KOPT-K1 (cell line): ENCODE results near the gene RPS6KB2.

Experiments used
- H3K27ac ChIP-seq: fragments of 200-600 bp; sonication (generic); 2 replicates; pipeline ENCODE4 v1.5.1; 2016; ENCODE audit warnings: antibody characterized with exemption, mild to moderate bottlenecking, low read depth, low read length; ENCODE audit not compliant: poor library complexity, severe bottlenecking
- H3K36me3 ChIP-seq: fragments of 200-600 bp; sonication (generic); 2 replicates; pipeline ENCODE4 v1.5.1; 2017; ENCODE audit warnings: antibody characterized with exemption, mild to moderate bottlenecking, low read length, moderate library complexity; ENCODE audit not compliant: insufficient read depth
- H3K9me3 ChIP-seq: fragments of 200-600 bp; sonication (generic); 2 replicates; pipeline ENCODE4 v1.5.1; 2017; ENCODE audit warnings: antibody characterized with exemption, low read length, mild to moderate bottlenecking; ENCODE audit not compliant: insufficient read depth, poor library complexity, severe bottlenecking

RPS6KB2 gene

DNA sequence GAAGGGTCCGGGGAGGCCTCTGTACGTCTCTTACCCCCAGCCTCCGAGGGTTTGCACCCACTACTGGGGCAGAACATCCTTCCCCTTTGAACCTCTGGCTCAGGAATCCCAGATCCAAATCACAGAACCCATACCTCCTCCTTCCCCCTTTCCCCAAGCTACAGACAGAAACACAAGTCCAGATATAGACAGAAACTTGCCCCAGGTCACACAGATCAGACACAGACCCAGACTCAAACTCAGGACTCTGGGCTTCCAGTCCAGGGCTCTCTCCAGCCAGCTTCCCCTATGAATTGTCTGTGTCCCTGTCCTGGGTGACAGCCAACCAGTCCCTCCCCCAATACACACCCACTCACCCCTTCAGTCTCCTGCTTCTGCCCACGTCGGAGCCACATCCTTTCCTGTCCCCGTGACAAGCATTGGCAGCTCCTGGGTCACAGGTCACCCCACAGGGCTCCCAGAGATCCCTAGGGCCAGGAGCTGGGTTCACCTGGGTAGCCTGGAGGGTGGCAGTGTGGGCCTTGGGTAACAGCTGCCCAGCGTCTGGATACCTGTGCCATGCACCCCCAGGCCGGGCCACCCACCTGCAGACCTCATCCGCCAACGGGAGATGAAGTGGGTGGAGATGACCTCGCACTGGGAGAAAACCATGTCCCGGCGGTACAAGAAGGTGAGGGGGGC is 23.6 kb upstream of the RPS6KB2 start:
- Histone ChIP-seq H3K27ac (peak overlapping the region; percentile 96), H3K36me3 (peaks cover 48% of the 10 kb centered on the region), H3K9me3 (no peaks in the 10 kb centered on the region)

DNA sequence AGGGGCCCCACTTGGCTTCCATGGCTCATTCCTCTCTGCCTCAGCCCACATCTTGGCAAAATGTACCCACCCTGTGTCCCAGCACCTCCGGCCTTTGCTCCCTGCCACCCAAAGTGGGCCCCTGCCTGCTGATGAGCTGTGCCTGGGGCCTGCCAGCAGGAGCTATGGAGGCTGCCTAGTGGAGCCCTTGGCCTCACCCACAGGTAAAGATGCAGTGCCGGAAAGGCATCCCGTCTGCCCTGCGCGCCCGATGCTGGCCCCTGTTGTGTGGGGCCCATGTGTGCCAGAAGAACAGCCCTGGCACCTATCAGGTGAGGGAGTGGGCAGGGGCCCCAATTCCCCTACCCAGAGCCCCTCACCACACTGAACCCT is 23.1 kb upstream of the RPS6KB2 start:
- peaks cover 49% of the 10 kb centered on the region for H3K36me3 ChIP-seq
- peak overlapping the region; percentile 96 for H3K27ac ChIP-seq
- no peaks in the 10 kb centered on the region for H3K9me3 ChIP-seq

- Histone ChIP-seq H3K36me3 (peaks cover 48% of the 10 kb centered on the region), H3K9me3 (no peaks in the 10 kb centered on the region), H3K27ac (peak overlapping the region; percentile 96)
Measured at GRCh38 chr11:67405688-67406339, 22.5 kb upstream of the RPS6KB2 start.

DNA sequence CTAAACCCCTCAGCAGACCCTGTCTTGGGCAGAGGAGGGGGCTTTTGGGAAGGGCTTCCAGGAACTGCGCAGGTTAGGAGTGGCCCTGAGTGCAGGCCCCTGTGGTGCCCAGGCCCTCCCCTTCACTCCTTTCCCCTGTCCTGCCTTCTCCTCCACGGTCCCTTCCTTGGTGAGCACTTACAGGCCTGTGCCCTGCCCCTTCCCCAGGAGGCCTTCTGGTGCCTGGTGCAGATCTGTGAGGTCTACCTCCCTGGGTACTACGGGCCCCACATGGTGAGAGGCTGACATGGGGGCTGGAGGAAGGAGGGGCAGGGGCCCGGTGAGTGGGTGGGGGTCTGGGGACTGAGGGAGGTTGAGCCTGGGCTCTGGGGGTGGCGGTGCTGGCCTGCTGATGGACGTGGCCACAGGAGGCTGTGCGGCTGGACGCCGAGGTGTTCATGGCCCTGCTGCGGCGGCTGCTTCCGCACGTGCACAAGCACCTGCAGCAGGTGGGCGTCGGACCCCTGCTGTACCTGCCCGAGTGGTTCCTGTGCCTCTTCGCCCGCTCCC is 21.8 kb upstream of the RPS6KB2 start:
- Histone ChIP-seq H3K9me3 (no peaks in the 10 kb centered on the region), H3K36me3 (peaks cover 44% of the 10 kb centered on the region), H3K27ac (peak overlapping the region; percentile 96)

GRCh38 chr11:67406969-67407687 is 21.2 kb upstream of the RPS6KB2 start:
- Histone ChIP-seq H3K36me3 (peaks cover 44% of the 10 kb centered on the region), H3K9me3 (no peaks in the 10 kb centered on the region), H3K27ac (peak overlapping the region; percentile 96)

DNA sequence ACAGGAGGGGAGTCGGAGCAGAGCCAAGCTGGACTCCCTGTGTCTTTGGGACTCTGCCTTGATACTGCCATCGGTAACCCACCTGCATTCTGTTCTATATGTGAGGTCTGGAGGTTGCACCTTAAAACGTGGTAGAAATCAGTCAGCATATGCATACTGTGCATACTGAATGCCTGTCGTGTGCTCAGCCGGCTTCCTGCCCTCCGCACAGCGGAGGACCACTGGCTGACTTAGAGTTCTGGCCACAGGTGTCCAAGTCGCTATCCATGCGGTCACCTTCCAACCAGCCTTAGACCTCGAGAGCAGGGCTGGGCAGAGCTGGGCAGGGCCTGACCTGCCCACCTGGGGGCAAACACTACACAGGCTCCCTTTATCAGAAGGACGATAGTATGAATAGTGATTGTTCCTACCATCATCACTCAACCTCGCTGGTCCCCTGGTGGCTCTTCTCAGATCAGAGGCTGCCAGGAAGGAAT is 20.6 kb upstream of the RPS6KB2 start:
- H3K9me3 ChIP-seq = no peaks in the 10 kb centered on the region
- H3K36me3 ChIP-seq = peaks cover 44% of the 10 kb centered on the region
- H3K27ac ChIP-seq = peak overlapping the region; percentile 96

GRCh38 chr11:67408437-67409200 is 19.7 kb upstream of the RPS6KB2 start:
- Histone ChIP-seq H3K36me3 (peaks cover 44% of the 10 kb centered on the region), H3K9me3 (no peaks in the 10 kb centered on the region), H3K27ac (peak overlapping the region; percentile 96)

DNA sequence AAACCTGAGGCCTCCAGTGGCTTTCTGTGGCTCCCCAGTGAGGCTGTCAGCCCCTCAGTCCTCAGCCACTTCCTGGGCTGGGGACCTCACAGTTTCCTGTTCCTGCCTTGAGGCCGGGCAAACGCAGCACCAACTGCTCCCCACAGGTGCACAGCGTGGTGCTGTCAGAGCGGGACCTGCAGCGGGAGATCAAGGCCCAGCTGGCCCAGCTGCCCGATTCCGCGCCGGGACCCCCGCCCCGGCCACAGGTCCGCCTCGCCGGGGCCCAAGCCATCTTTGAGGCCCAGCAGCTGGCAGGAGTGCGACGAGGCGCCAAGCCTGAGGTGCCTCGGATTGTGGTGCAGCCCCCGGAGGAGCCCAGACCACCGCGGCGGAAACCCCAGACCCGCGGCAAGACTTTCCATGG is 19.0 kb upstream of the RPS6KB2 start:
- Histone ChIP-seq H3K9me3 (no peaks in the 10 kb centered on the region), H3K36me3 (peaks cover 44% of the 10 kb centered on the region), H3K27ac (peak overlapping the region; percentile 96)

GRCh38 chr11:67409781-67410368 is 18.4 kb upstream of the RPS6KB2 start:
- H3K27ac ChIP-seq = peak overlapping the region; percentile 96
- H3K36me3 ChIP-seq = peaks cover 44% of the 10 kb centered on the region

GRCh38 chr11:67410369-67410831 is 17.9 kb upstream of the RPS6KB2 start:
- peaks cover 39% of the 10 kb centered on the region for H3K36me3 ChIP-seq
- no peaks in the 10 kb centered on the region for H3K9me3 ChIP-seq
- H3K27ac ChIP-seq = peak overlapping the region; percentile 96

More at GRCh38 chr11:67409781-67410368, 18.4 kb upstream of the RPS6KB2 start:
- H3K9me3 ChIP-seq = no peaks in the 10 kb centered on the region

DNA sequence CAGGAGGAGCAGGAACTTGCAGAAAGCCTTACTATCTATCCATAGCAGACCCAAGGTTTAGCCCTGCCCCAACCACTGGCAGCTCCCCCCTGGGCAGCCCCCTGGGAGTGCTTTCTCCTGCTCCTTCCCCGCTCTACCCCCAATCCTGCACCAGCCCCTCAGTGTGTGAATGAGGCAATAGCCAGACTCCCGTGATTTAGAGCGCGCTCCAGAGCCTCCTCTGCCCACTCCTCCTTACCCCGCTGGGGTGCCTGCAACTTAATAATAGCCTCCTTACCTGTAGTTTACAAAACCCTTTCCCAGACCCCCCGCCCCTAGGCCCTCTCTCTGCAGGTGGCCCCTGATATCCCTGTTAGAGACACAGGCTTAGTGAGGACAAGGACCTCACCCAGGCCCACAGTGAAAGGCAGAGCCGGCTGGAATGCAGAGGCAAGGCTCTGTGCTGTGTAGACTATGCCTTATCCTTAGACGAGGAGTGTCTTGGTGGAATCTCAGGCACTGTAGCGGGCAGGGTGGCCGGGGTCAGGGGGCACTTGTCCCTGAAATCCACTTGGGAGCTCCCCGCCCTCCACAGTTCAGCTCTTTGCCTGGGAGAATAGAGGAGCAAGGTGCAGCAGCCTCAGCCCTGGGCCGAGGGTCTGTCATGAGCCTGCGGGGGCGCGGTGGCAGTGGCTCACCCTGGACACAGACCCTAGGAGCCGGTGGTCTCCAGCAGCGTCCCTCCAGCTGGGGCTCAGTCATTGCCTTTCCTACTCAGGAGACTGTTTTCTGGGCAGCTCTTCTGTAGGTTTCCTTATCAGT is 17.1 kb upstream of the RPS6KB2 start:
- Histone ChIP-seq H3K9me3 (no peaks in the 10 kb centered on the region), H3K36me3 (peaks cover 31% of the 10 kb centered on the region), H3K27ac (peak overlapping the region; percentile 96)

DNA sequence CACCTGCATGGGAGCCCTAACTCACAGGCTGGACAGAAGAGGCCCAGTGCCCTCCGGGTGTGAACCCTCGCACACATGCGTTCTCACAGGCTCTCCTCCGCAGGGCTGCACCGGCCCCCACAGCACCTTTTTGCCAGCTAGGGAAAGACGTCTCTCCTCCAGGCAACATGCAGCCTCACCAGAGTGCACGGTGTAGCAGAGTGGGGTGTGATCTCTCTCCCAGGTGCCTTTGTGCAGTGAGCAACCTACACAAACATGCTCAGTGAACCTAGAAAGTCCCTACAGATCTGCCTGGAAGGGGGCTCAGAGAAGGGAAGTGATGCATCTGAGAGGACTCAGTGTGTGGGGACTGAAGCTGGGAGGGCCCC is 16.5 kb upstream of the RPS6KB2 start:
- peak overlapping the region; percentile 96 for H3K27ac ChIP-seq
- H3K9me3 ChIP-seq = no peaks in the 10 kb centered on the region
- peaks cover 25% of the 10 kb centered on the region for H3K36me3 ChIP-seq

DNA sequence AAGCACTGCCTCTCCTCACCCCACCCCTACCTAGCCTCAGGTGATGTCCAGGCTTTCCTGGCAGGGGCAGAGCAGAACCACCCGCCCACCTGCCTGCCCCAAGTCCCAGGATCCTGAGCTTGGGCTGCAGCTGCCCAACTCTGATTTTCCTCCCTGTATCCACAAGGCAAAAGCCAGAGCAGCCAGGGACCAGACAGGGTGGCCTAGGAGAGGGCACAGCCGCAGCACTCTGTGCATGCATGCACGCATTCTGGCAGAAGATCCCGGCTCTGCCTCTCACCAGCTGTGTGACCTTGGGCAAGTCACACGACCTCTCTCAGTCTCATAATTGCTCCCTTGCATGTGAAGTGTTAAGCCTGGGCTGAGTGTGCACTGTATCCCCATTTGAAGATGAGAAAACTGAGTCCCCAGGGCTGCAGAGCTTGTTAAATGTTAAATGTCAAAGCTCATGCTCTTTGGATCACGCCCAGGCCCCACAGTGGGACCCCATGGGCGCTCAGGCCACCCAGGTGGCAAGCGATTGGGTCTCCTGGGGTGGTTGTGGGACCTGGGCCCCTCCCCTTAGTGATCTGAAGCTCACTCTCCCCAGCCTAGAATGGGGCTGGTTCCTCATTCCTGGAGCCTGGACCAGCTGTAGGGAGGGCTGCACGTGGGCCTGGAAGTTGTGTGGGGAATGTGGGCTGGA is 15.7 kb upstream of the RPS6KB2 start:
- H3K9me3 ChIP-seq = no peaks in the 10 kb centered on the region
- H3K36me3 ChIP-seq = peaks cover 17% of the 10 kb centered on the region; the same call in 1 of the 2 replicates
- H3K27ac ChIP-seq = peak overlapping the region; percentile 96
